HG03045 (cell line): ENCODE results near the gene APBA1.
"Not testable (repeated sequence)": the region's sequence is repeated elsewhere in the genome, so short reads cannot be mapped to it uniquely, and the experiment has no call there.

ENCODE experiments used
- ATAC-seq: cut with Tn5 transposase; IDR thresholded peaks from one replicate; pipeline ENCODE4 v1.9.1; 2021; ENCODE audit warnings: mild to moderate bottlenecking, moderate library complexity; ENCODE audit not compliant: unreplicated experiment

Gene APBA1

GRCh38 chr9:69452110-69452782, 219.9 kb downstream of the APBA1 start:
- ATAC-seq: no peak

GRCh38 chr9:69446496-69446895, 225.7 kb downstream of the APBA1 start:
- no peak for ATAC-seq

GRCh38 chr9:69445251-69445650, 226.9 kb downstream of the APBA1 start:
- ATAC-seq: no peak

- no peak for ATAC-seq
These were observed 227.4 kb downstream of the APBA1 start for GRCh38 chr9:69444791-69445190.

- ATAC-seq: no peak
These were observed 228.2 kb downstream of the APBA1 start for GRCh38 chr9:69444021-69444420.

- no peak for ATAC-seq
These were observed 229.0 kb downstream of the APBA1 start for GRCh38 chr9:69443178-69443577.

GRCh38 chr9:69442486-69442885, 229.7 kb downstream of the APBA1 start:
- no peak for ATAC-seq

GRCh38 chr9:69440254-69440955, 231.8 kb downstream of the APBA1 start:
- not testable (repeated sequence) for ATAC-seq

GRCh38 chr9:69439654-69440053, 232.5 kb downstream of the APBA1 start:
- ATAC-seq: not testable (repeated sequence)

- no peak for ATAC-seq
These were observed 238.2 kb downstream of the APBA1 start for GRCh38 chr9:69433968-69434367.

GRCh38 chr9:69433392-69433791, 238.8 kb downstream of the APBA1 start:
- no peak for ATAC-seq

GRCh38 chr9:69432623-69433022, 239.5 kb downstream of the APBA1 start:
- ATAC-seq: no peak

- ATAC-seq: no peak
These were observed 240.4 kb downstream of the APBA1 start for GRCh38 chr9:69431777-69432176.

- no peak for ATAC-seq
These were observed 241.0 kb downstream of the APBA1 start for GRCh38 chr9:69431203-69431602.

GRCh38 chr9:69430206-69430605, 242.0 kb downstream of the APBA1 start:
- no peak for ATAC-seq

- ATAC-seq: no peak
These were observed 242.9 kb downstream of the APBA1 start for GRCh38 chr9:69429281-69429680.

- no peak for ATAC-seq
These were observed 244.0 kb downstream of the APBA1 start for GRCh38 chr9:69428017-69428785.

GRCh38 chr9:69427286-69427685, 244.9 kb downstream of the APBA1 start:
- ATAC-seq: no peak

- ATAC-seq: no peak
These were observed 246.9 kb downstream of the APBA1 start for GRCh38 chr9:69425136-69425801.

GRCh38 chr9:69421908-69422801, 250.0 kb downstream of the APBA1 start:
- ATAC-seq: peak; percentile 70
